Anterior cingulate cortex (tissue), 58 donors: ENCODE results near the gene MRGPRE.
"Not testable (repeated sequence)": the region's sequence is repeated elsewhere in the genome, so short reads cannot be mapped to it uniquely, and the experiment has no call there.

ENCODE experiments used
- DNase-seq, 58 donors: peaks; one replicate each; lab custom pipeline; 2025; lab: John Stamatoyannopoulos, UW

Gene MRGPRE

DNA sequence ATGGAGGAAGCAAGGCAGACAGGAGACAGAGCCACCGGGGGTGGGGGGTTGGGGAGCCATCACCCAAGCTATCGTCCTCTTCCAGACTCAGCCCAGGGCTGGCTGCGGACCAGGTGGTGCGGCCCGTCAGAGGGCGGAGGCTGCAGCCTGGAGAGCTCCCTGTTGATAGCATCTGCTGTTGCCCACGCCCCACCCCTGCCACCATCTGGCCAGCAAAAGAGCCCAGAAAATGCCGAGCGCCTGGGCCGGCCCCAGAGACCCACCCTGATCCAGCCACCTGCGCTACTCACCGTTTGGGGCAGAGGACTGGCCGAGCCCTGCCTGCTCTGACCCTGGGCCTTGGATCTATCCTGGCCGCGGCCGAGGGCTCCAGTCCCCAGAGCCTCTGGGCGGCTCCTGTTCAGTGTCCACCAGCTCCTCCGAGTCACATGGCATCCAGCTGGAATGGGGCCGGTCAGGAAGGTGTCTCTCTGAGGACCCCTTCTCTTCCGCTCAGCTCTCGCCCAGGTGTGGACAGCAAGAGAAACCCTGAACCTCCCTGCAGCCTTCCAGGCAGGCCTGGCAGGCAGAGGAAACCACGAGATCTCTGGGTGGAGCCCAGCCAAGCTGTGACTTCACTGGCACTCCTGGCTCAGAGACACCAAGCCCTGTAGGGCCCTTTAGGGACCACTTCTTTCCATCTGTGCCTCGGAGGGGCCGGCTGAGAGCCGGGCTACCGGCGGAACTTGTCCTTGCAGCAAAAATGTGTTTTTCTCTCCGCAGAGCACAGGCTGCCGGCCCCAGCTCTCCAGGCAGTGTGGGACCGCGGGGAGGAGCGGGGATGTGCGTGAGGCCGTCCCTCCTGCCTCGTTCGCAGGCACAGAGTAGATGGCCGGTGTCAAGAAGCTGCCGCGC, at the start of gene MRGPRE:
Gene MRGPRE (minus strand): TSS at position 567 of the 894 bp plus-strand sequence. CDS start 3,618 bp downstream, outside the sequence.
- peak in 4 of 58 donors; percentile 18 to 31 (median 28) for DNase-seq

DNA sequence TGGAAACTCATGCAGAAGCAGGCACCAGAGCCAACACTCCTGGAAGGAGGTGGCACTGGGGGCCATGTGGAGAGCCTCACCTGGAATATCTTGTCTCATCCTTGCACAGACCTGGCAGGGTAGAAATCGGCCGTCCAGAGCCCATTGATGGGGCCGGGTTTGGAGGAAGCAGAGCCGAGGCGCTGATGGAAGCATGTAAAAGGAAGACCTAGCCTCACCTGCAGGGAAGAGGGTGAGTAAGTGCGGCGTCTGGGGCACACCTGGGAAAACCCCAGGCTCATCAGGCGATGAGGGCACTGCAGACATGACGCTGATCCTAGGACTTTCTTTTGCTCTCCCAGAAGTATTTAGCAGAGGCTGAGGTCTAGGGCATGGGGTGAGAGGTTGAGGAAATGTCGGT, 48.9 kb upstream of the MRGPRE start:
- DNase-seq: not testable (repeated sequence)

GRCh38 chr11:3280662-3281061, 48.4 kb upstream of the MRGPRE start:
- DNase-seq: not testable (repeated sequence)

DNA sequence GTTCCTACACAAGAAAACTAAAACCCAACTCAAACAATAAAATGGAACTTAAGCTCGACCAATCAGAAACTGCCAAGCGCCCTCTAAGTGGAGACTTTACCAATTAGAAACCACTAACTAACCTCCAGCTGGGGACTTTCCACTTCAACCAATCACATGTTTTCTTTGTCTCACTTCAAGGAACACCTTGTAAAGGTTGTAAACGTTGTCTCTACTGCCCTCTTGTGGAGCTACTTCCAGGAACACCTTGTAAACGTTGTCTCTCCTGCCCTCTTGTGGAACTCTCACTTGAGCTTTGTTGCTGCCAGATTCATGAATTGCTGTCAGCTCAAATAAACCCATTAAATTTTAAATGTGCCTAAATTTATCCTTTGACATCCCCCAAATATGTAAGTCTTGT, 46.7 kb upstream of the MRGPRE start:
- DNase-seq: not testable (repeated sequence)

DNA sequence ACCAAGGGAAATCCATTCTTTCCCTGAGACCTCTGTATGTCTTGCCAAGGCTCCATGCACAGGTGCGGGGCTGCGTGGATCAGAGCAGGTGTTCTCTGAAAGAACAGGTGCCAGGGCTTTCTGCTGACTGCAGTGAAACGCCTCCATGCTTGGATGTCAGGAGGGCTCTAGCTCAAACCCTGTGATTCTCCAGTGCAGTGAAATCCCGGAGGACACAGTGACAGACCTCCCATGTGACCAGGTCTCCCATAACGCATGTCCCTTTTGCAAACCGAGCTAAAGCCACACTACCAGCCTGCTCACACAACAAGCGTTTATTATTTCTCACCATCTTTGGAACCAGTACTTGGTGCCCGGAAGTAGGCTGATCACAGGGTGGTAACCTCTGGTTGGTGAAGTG, 41.4 kb upstream of the MRGPRE start:
- not testable (repeated sequence) for DNase-seq

DNA sequence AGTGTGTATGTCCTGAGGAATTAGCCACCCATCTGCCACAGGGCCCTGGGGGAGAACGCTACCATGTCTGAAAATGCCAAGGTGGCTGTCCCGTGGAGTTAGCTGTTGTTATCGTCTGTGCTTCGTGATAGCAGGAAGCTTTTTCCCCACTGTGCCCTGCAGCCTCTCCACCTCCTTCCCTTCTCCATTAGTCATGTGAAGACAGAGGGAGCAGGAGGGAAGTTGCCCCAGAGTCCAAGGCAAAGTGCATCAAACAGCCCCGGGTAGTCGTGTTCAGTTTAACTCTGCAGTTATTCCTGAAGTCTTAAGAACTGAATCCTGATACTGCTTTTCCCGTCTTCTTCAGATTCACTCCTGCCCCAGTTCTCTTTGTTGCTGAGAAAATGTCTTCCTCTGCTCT, 30.3 kb upstream of the MRGPRE start:
- not testable (repeated sequence) for DNase-seq

- not testable (repeated sequence) for DNase-seq
Observed at GRCh38 chr11:3261831-3262230, 29.6 kb upstream of the MRGPRE start.

- not testable (repeated sequence) for DNase-seq
Observed at GRCh38 chr11:3257509-3257908, 25.3 kb upstream of the MRGPRE start.

DNA sequence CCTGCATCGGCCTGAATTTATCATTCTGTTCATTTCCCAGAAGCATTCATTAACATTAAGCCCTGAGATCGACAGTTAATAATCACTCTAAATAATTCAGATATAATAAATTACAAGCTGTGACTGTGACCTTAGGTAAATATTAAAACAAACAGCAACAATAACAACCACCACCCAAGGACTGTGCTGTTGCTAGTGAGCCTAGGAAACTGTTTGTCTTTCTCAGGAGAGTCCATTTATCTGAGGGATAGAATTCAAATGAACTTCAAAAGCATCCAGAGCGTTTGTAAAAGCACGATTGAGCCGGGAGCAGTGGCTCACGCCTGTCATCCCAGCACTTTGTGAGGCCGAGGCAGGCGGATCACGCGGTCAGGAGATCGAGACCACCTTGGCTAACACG, 23.0 kb upstream of the MRGPRE start:
- DNase-seq: not testable (repeated sequence)

DNA sequence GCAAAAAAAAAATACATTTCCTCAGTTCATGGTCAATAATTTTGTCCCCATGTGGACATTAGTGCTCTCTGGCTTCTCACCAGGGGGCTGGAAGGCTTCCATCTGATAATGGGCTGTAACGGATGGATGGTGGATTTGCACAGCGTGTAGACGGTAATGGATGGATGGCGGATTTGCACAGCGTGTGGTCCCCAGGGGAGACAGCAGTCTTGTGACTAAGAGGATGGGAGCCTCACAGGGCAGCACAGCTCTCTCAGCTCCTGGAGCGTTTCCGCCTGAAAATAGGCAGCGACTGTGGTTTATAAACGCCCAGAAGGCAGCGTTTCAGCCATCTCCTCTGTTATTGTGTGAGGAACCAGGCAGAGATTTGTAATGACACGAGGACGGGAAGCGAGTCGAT, 22.6 kb upstream of the MRGPRE start:
- not testable (repeated sequence) for DNase-seq

- DNase-seq: no peak
Observed at GRCh38 chr11:3245071-3245470, 12.9 kb upstream of the MRGPRE start.

DNA sequence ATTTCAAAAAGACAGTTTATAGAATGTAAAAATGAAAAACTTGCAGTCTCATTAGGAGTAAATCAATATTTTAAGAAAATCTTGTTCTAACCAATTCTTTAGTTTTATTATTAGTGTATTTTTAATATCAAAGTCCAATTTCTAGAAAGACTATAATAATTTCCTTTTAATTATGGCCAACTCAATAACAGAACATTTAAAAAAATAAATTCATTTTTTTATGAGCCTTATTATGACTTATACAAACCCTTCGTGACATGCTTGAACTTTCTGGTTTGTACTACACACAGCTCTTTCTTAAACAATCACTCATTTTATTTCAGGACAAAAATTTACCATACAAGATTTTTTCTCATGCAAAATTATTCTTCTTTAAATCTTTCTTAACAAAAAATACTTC, 11.7 kb upstream of the MRGPRE start:
- no peak for DNase-seq

DNA sequence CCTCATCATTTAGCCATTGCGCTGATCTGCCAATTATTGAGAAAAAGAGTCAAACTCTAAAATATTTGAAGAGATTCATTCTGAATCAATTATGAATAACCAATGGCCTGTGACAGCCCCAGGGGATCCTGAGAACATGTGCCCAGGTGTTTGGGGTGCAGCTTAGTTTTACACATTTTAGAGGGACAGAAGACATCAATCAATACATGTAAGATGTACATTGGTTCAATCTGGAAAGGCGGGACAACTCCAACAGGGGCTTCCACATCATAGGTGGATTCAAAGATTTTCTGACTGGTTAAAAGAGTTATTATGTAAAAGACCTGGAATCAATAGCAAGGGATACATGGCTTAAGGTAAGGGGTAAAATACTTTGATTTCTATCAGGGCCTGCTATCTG, 4.9 kb upstream of the MRGPRE start:
- no peak for DNase-seq

DNA sequence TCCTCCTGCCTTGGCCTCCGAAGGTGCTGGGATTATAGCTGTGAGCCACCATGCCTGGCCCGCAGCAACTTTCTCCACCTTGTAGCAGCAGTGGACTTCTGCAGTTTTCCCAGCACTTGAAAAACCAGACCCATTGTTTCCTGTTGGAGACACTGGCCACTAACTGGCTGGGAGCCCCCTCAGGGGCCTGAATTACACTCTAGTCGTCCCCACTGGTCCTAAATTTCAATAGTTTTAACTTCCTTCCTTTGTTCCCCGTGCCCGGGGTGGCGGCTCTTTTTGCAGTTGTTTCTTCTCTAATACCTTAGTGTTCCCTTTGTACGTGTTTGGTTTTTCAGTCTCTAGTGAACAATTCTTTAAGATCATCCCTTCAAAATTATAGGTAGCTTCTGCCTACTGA, 2.6 kb upstream of the MRGPRE start:
- DNase-seq: no peak

DNA sequence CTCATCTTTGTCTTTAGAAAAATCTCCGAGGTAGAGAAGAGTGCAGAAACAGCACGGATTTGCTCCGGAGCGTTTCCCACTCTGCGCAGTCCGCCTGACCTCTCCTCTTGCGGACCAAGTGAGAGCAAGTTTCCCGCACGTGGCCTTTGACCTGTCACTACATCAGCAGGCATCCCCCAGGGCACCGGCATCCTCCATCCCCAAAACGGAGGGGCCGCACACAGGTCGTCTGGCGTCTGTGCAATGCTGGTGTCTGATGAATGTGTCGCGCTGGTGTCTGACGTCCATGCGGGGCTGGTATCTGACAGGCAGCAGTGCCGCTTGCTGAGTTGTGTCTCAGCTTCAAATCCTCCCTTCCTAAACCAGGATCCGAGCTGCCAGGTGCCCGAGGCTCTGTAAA, 739 bp upstream of the MRGPRE start:
- no peak for DNase-seq

DNA sequence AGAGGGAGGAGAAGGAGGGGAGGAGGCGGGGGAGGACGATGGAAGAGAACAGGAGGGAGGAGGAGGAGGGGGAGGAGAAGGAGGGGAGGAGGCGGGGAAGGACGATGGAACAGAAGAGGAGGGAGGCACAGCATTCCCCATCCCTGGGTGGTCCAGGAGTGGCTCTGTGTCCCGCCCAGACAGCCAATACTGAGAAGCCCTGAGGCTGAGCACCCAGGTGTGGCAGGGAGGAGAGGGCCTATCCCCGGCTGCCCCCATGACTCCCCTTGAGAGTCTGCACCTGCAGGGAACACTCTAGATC, 717 bp downstream of the MRGPRE start:
- no peak for DNase-seq

DNA sequence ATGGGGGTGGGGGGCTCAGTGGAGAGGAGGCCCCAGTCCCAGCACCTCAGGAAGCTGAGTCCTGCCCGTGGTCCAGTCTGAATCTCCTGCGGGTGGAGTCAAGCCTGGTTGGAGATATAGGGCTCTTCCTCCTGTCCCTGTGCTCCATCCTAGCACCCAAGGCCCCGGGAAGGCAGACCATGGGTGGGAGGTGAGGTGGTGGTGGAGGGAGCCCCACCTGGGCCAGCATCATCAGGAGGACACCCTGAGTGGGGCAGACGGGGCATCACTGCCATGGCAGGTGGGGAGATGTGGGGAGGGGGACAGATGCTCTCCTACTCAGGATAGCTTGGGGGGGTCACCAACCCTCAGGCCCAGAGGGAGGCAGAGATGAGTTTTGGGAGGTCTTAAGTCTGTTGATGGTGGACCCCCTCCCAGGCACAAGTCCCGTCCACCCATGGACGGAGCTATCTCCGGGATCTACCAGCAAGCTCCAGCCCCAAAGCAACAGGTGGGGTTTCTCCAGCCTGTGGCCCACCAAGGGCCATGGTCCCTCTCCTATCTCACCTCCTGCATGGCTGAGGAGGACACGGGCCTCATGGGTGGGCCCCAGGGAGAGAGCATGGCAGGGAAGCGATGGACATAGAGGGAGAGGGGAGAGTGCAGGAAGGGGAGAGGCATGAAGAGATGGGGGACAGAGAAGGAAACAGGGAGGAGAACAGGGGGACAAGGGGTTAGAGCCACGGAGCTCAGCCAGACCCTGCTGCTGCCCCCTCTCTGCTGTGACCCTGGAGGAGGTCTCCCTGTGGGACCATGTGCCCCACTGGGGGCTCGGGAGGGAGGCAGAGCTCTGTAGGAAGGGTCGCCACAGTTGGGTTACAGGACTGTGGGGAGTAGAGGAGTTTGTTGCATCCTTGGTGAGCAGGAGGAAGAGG, 1.3 kb downstream of the MRGPRE start:
- no peak for DNase-seq

DNA sequence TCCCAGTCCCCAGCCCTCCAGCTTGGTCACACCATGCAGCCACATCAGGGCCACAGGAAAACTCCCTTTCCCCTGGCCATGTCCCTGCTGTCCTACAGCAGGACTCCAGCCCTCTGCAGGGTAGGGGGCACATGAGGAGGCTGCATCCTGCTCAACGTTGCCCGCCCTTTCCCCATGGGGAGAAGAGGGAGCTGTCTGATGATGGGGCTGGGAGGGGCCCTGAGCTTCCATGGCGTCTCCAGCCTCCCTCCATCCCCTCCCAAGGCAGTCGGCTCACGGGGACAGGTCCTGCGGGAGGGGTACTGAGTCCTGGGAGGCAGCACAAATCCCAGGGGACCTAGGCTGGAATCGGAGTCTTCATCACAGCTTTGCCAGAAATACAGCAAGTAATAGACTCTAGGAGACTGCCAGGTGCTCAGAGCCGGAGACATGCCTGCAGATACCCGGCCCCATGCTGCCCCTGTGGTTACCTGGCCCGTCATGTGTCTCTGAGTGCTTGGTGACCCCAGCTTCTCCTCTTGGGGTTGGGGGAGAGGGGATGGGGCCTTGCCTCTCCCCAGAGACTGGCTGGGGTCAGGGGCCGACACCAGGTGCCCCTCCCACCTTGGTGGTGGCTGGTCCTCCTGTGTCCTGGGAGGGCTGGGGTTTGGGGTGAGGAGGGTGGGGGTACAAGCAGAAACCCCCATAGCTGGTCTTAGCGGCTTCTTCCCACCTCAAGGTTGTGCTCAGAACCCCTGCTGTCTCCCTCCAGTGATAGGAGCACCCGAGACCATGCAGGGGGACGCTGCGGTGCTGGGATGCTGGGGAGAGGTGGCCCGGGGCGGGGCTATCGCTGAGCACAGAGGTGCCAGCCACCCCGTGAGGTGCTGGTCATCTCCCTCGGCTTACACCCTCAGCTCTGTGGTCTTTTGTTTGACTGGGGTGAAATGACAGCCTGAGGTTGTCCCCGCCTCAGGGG, 2.3 kb downstream of the MRGPRE start:
- DNase-seq: no peak

DNA sequence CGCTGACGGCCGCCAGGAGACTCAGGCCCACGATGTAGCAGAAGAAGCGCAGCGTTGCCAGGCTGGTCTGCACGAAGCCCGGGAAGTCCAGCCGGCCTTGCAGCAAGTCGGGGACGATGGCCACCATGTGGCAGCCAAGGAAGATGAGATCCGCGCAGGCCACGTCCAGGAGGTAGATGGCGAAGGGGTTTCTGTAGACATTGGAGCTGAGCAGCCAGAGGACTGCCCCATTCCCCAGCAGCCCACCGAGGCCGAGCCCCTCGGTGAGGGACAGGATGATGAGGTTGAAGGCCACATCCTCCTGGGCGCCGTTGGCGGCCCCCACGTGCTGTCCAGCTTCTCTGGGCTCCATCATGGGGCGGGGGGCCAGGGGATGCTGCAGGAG, 3.8 kb downstream of the MRGPRE start:
- DNase-seq: no peak
